H1 (cell line): Measurements from ENCODE around the gene IL17RE. TPM values are rescaled to one million over a fixed set of nuclear protein-coding genes. Genes with fewer than 3 reads are reported as not detected.

Experiments
- CTCF ChIA-PET: fragments of 300-600 bp; sonication (Branson Sonifier 250); formaldehyde crosslinking; loops from one replicate; lab custom pipeline; 2021; ENCODE audit not compliant: partially characterized antibody; lab: Charles Lee
- POLR2A ChIA-PET: fragments of 300-600 bp; sonication (Branson Sonifier 250); formaldehyde crosslinking; loops from one replicate; lab custom pipeline; 2021; ENCODE audit warnings: inconsistent platforms; ENCODE audit not compliant: partially characterized antibody; lab: Charles Lee
- DNase-seq, 2 experiments: peaks; one replicate each; pipeline versions ENCODE4 v3.0.0 to v3.0.0-alpha.2; 2010 to 2022; ENCODE audit warnings: low spot score in 2 of 2, low read depth in 1 of 2, mixed read lengths in 1 of 2
- FAIRE-seq: peaks from 2 replicates; lab custom pipeline; 2011; peaks lifted over from hg19 to GRCh38; lab: Jason Lieb, UNC
- H2AFZ ChIP-seq: 2 replicates; pipeline ENCODE4 v1.8.1; 2012; ENCODE audit warnings: low read length, inconsistent platforms
- H2AK5ac ChIP-seq: 2 replicates; pipeline ENCODE4 v1.6.1; 2013; ENCODE audit warnings: low read depth, low read length
- H2BK120ac ChIP-seq: replicated peaks from 2 replicates; pipeline ENCODE3; 2013; ENCODE audit warnings: low read depth, low read length, inconsistent platforms
- H2BK12ac ChIP-seq: 2 replicates; pipeline ENCODE4 v1.6.1; 2013; ENCODE audit warnings: low read depth, low read length
- H2BK15ac ChIP-seq: 2 replicates; pipeline ENCODE4 v1.6.1; 2013; ENCODE audit warnings: low read length
- H2BK20ac ChIP-seq: 2 replicates; pipeline ENCODE4 v1.6.1; 2013; ENCODE audit warnings: low read length
- H2BK5ac ChIP-seq: 2 replicates; pipeline ENCODE4 v1.6.1; 2013; ENCODE audit warnings: low read depth, low read length
- H3K14ac ChIP-seq: 2 replicates; pipeline ENCODE4 v1.6.1; 2013; ENCODE audit warnings: inconsistent platforms; ENCODE audit not compliant: insufficient read length
- H3K18ac ChIP-seq: 2 replicates; pipeline ENCODE4 v1.6.1; 2013; ENCODE audit warnings: low read length; ENCODE audit errors: extremely low read depth
- H3K23ac ChIP-seq: 2 replicates; pipeline ENCODE4 v1.6.1; 2013; ENCODE audit warnings: inconsistent platforms; ENCODE audit not compliant: insufficient read length
- H3K23me2 ChIP-seq: 2 replicates; pipeline ENCODE4 v1.6.1; 2013; ENCODE audit warnings: low read depth, low read length
- H3K27ac ChIP-seq: 2 replicates; pipeline ENCODE4 v1.6.1; 2011; ENCODE audit warnings: low read depth, low read length, inconsistent platforms
- H3K27me3 ChIP-seq, 4 experiments: replicated peaks in 1 of 4; 1 replicate in 1 of 4; 2 replicates in 3 of 4; pipeline versions ENCODE4 v1.6.1 to v1.8.1; 2011 to 2013; ENCODE audit warnings: low read length in 3 of 4, mild to moderate bottlenecking in 3 of 4, inconsistent platforms in 2 of 4, mixed read lengths in 2 of 4, moderate library complexity in 1 of 4; ENCODE audit not compliant: control insufficient read depth in 3 of 4, insufficient read depth in 3 of 4; ENCODE audit errors: extremely low read depth in 1 of 4
- H3K36me3 ChIP-seq, 4 experiments: 2 replicates each; pipeline versions ENCODE4 v1.6.1 to v1.8.1; 2011 to 2013; ENCODE audit warnings: mild to moderate bottlenecking in 4 of 4, low read length in 3 of 4, moderate library complexity in 2 of 4, control low read depth in 1 of 4, inconsistent platforms in 1 of 4; ENCODE audit not compliant: insufficient read depth in 4 of 4, control insufficient read depth in 2 of 4
- H3K4ac ChIP-seq: replicated peaks from 2 replicates; pipeline ENCODE3; 2013; ENCODE audit warnings: low read length, low read depth, mixed read lengths, inconsistent platforms; ENCODE audit not compliant: insufficient read length
- H3K4me1 ChIP-seq, 4 experiments: replicated peaks in 1 of 4; 1 replicate in 1 of 4; 2 replicates in 3 of 4; pipeline versions ENCODE4 v1.6.1 to v1.8.1; 2011 to 2013; ENCODE audit warnings: low read length in 3 of 4, inconsistent platforms in 2 of 4, mixed read lengths in 1 of 4; ENCODE audit not compliant: insufficient read depth in 4 of 4, control insufficient read depth in 3 of 4
- H3K4me2 ChIP-seq, 2 experiments: 2 replicates each; pipeline versions ENCODE4 v1.6.1 to v1.8.1; 2011 to 2013; ENCODE audit warnings: low read depth in 2 of 2, low read length in 2 of 2, control low read depth in 1 of 2, inconsistent platforms in 1 of 2, mild to moderate bottlenecking in 1 of 2; ENCODE audit not compliant: insufficient read depth in 1 of 2
- H3K4me3 ChIP-seq, 4 experiments: fragments of 200-600, 300-600 bp in 1 of 4; sonication (generic), shearing (Covaris generic), sonication (Bioruptor Twin) in 1 of 4; 2 replicates each; pipeline versions ENCODE4 v1.5.1 to v1.8.1; 2011 to 2016; ENCODE audit warnings: low read length in 4 of 4, low read depth in 3 of 4, control low read depth in 2 of 4, inconsistent platforms in 2 of 4, mild to moderate bottlenecking in 2 of 4, mixed read lengths in 1 of 4, moderate library complexity in 1 of 4; ENCODE audit not compliant: insufficient read depth in 2 of 4; ENCODE audit errors: extremely low read depth in 1 of 4
- H3K56ac ChIP-seq: replicated peaks from 2 replicates; pipeline ENCODE3; 2013; ENCODE audit warnings: low read depth, mild to moderate bottlenecking, mixed read lengths, low read length, inconsistent platforms; ENCODE audit not compliant: insufficient read length
- H3K79me1 ChIP-seq: 2 replicates; pipeline ENCODE4 v1.6.1; 2013; ENCODE audit warnings: low read depth, low read length, control low read depth
- H3K79me2 ChIP-seq, 2 experiments: 2 replicates each; pipeline versions ENCODE4 v1.6.1 to v1.8.1; 2012 to 2013; ENCODE audit warnings: low read length in 2 of 2, mild to moderate bottlenecking in 2 of 2, inconsistent platforms in 1 of 2; ENCODE audit not compliant: insufficient read depth in 2 of 2, control insufficient read depth in 1 of 2
- H3K9ac ChIP-seq, 4 experiments: replicated peaks in 1 of 4; 1 replicate in 1 of 4; 2 replicates in 3 of 4; pipeline versions ENCODE4 v1.6.1 to v1.8.1; 2011 to 2013; ENCODE audit warnings: low read depth in 3 of 4, low read length in 3 of 4, control low read depth in 2 of 4, mild to moderate bottlenecking in 2 of 4, moderate library complexity in 2 of 4, inconsistent platforms in 1 of 4; ENCODE audit errors: extremely low read depth in 1 of 4
- H3K9me3 ChIP-seq, 2 experiments: 2 replicates each; pipeline versions ENCODE4 v1.6.1 to v1.8.1; 2012 to 2013; ENCODE audit warnings: mild to moderate bottlenecking in 2 of 2, moderate library complexity in 2 of 2, control low read depth in 1 of 2, inconsistent platforms in 1 of 2, low read depth in 1 of 2, low read length in 1 of 2, mixed read lengths in 1 of 2; ENCODE audit not compliant: insufficient read depth in 2 of 2
- H4K20me1 ChIP-seq, 2 experiments: replicated peaks in 1 of 2; 2 replicates each; pipeline versions ENCODE3 to v1.8.1; 2011 to 2013; ENCODE audit warnings: inconsistent platforms in 2 of 2, low read length in 2 of 2, mild to moderate bottlenecking in 1 of 2; ENCODE audit not compliant: insufficient read depth in 2 of 2, control insufficient read depth in 1 of 2
- H4K5ac ChIP-seq: 2 replicates; pipeline ENCODE4 v1.6.1; 2013; ENCODE audit warnings: low read length, low read depth, mixed read lengths, inconsistent platforms; ENCODE audit not compliant: insufficient read length
- H4K8ac ChIP-seq: 2 replicates; pipeline ENCODE4 v1.8.0; 2013; ENCODE audit warnings: mild to moderate bottlenecking, moderate library complexity, low read length, inconsistent platforms; ENCODE audit not compliant: insufficient read depth; ENCODE audit errors: extremely low read depth
- H4K91ac ChIP-seq: replicated peaks from 2 replicates; pipeline ENCODE3; 2013; ENCODE audit warnings: low read length, mixed read lengths, inconsistent platforms; ENCODE audit not compliant: insufficient read length
- ATF3 ChIP-seq: IDR thresholded peaks from 2 replicates; pipeline ENCODE4 v1.6.1; 2011; ENCODE audit warnings: low read depth, mild to moderate bottlenecking, low read length; ENCODE audit not compliant: insufficient read depth
- CBX8 ChIP-seq: fragments of 300-800, 300-1000 bp; sonication (generic); IDR thresholded peaks from 2 replicates; pipeline ENCODE4 v1.7.1; 2016; ENCODE audit warnings: low read depth, low read length, borderline replicate concordance
- EP300 ChIP-seq, 2 experiments: IDR thresholded peaks; 1 replicate in 1 of 2; 2 replicates in 1 of 2; pipeline ENCODE4 v1.6.1; 2011 to 2012; ENCODE audit warnings: low read depth in 2 of 2, low read length in 2 of 2, mild to moderate bottlenecking in 2 of 2, borderline replicate concordance in 1 of 2, inconsistent platforms in 1 of 2, moderate library complexity in 1 of 2
- KDM4A ChIP-seq: IDR thresholded peaks from one replicate; pipeline ENCODE4 v1.7.1; 2012; ENCODE audit warnings: low read depth, mild to moderate bottlenecking, moderate library complexity, low read length, inconsistent platforms; ENCODE audit not compliant: severe bottlenecking
- MAX ChIP-seq: IDR thresholded peaks from 2 replicates; pipeline ENCODE4 v1.6.1; 2012; ENCODE audit warnings: inconsistent platforms
- NANOG ChIP-seq: IDR thresholded peaks from 2 replicates; pipeline ENCODE4 v1.6.1; 2011; ENCODE audit warnings: low read length, low read depth, mild to moderate bottlenecking, inconsistent platforms; ENCODE audit not compliant: insufficient read depth, poor library complexity, severe bottlenecking
- RBBP5 ChIP-seq: IDR thresholded peaks from 2 replicates; pipeline ENCODE4 v1.7.1; 2012; ENCODE audit warnings: low read depth, mild to moderate bottlenecking, inconsistent platforms, low read length, moderate library complexity, borderline replicate concordance
- SIRT6 ChIP-seq: IDR thresholded peaks from one replicate; pipeline ENCODE4 v1.7.1; 2012; ENCODE audit warnings: low read length, inconsistent platforms
- TAF1 ChIP-seq: IDR thresholded peaks from 2 replicates; pipeline ENCODE4 v1.6.1; 2011; ENCODE audit warnings: mild to moderate bottlenecking, low read depth, low read length
- TBP ChIP-seq: IDR thresholded peaks from 2 replicates; pipeline ENCODE4 v1.6.1; 2011; ENCODE audit warnings: low read depth, low read length, improper control_type of control experiment
- WGBS, 2 experiments: shearing (Covaris generic) in 1 of 2; methylation state at CpG; one replicate each; pipeline versions ENCODE4 v1.1.6 to v1.1.7; 2013 to 2015; ENCODE audit warnings: low lambda C conversion rate in 2 of 2, mixed read lengths in 2 of 2, inconsistent platforms in 1 of 2, low coverage in 1 of 2, missing lambda C conversion rate in 1 of 2; ENCODE audit not compliant: insufficient replicate concordance in 2 of 2, insufficient coverage in 1 of 2, insufficient read length in 1 of 2; ENCODE audit errors: extremely low coverage in 1 of 2, missing lambda C conversion rate in 1 of 2; 5-methylcytosine and 5-hydroxymethylcytosine counted together
- polyA plus RNA-seq, 7 experiments: library from polyadenylated mRNA; depleted of rRNA in 3 of 7; stranded (reverse) in 5 of 7; unstranded in 2 of 7; fragments of >200 nt in 5 of 7; fragments of 200-250 nt in 2 of 7; gene quantifications; 1 replicate in 5 of 7; 2 replicates in 1 of 7; 4 replicates in 1 of 7; pipeline versions ENCODE4 v1.2.1 to v1.2.3, GENCODE V29; 2011 to 2013; ENCODE audit warnings: missing spikeins in 2 of 7, mixed read lengths in 2 of 7
- total RNA-seq: library from RNA; stranded (reverse); fragmentation: NEBNext Ultra II Directional; extraction: Animal tissue kit (Norgen Biotek cat#: 25700); gene quantifications from 2 replicates; pipeline ENCODE4 v1.2.1, GENCODE V29; 2021

IL17RE gene
- total and polyA plus RNA-seq, 2 of the 8 experiments (the other 6 are each of a cell fraction or from before 2014, with no cell fraction given): 3.4 to 4.9 TPM

GRCh38 chr3:9914559-9915253, 12.1 kb downstream of the IL17RE start:
- no peak for FAIRE-seq
- CTCF ChIA-PET: interaction anchor here (0.6 to 9.1 kb wide), 10 partner anchors 10 to 313 kb away, joined by 3 to 76 read pairs (median 4); partner anchors contain the start of gene CRELD1
- H2AFZ ChIP-seq: peak overlapping the region; percentile 56; the same call in 1 of the 2 replicates
- peak; percentile 32; the same call in 1 of the 2 replicates for TF ChIP-seq TBP
- TF ChIP-seq KDM4A: no peak
- TF ChIP-seq MAX: no peak
- TF ChIP-seq EP300 (IDR thresholded peaks at IDR 0.05; ENCODE audit: borderline replicate concordance in 1 of 2, low read depth in 2 of 2, low read length in 2 of 2): no peak
- TF ChIP-seq RBBP5: no peak
- TF ChIP-seq SIRT6: no peak
- no peak for TF ChIP-seq CBX8
- TF ChIP-seq NANOG: no peak
- TF ChIP-seq ATF3: no peak
- peak; percentile 69; the same call in 1 of the 2 replicates for TF ChIP-seq TAF1

More at GRCh38 chr3:9914559-9915253, 12.1 kb downstream of the IL17RE start:
- Histone ChIP-seq H3K4ac (no peak overlapping the region), H3K9ac (no peak overlapping the region; a peak in 1 of 7 replicates), H3K79me1 (no peaks in the 10 kb centered on the region), H3K36me3 (no peaks in the 10 kb centered on the region), H2BK20ac (no peak overlapping the region), H3K23me2 (peaks cover 10% of the 10 kb centered on the region; the same call in 1 of the 2 replicates), H4K5ac (peak overlapping the region; percentile 10), H3K14ac (no peak overlapping the region), H2BK120ac (no peak overlapping the region), H2BK12ac (no peak overlapping the region), H3K79me2 (no peaks in the 10 kb centered on the region), H3K4me2 (peak overlapping the region; percentile 74 to 84), H3K27ac (no peak overlapping the region), H3K9me3 (peaks cover 0 to 6% of the 10 kb centered on the region in 2 experiments; a peak in 2 of 4 replicates), H4K8ac (peak overlapping the region; percentile 80; the same call in 1 of the 2 replicates), H3K4me1 (peaks cover 0 to 20% (median 17%) of the 10 kb centered on the region in 4 experiments; a peak in 6 of 7 replicates), H3K4me3 (peak overlapping the region; percentile 46 to 72 (median 48); a peak in 7 of 8 replicates), H4K20me1 (no peaks in the 10 kb centered on the region), H3K56ac (no peak overlapping the region), H2BK5ac (no peak overlapping the region), H3K23ac (no peak overlapping the region), H2AK5ac (peak overlapping the region; percentile 59; the same call in 1 of the 2 replicates), H3K27me3 (peaks cover 0 to 18% (median 10%) of the 10 kb centered on the region in 4 experiments; a peak in 5 of 7 replicates), H4K91ac (no peak overlapping the region), H2BK15ac (peak overlapping the region; percentile 61; the same call in 1 of the 2 replicates), H3K18ac (no peak overlapping the region; the same call in 1 of the 2 replicates)
- 21% methylated on average over 11 of the region's 15 CpGs; no CpG with 5 or more reads in 1 of the 2 experiments for WGBS, 2 experiments
- no peak for DNase-seq
- POLR2A ChIA-PET: interaction anchor here (1.3 to 5.5 kb wide), 7 partner anchors 10 to 182 kb away, joined by 3 to 43 read pairs (median 5); partner anchors contain the start of genes CRELD1, IL17RE and JAGN1
